Measurements from ENCODE around the gene UCMA. TPM values are rescaled to one million over a fixed set of nuclear protein-coding genes. Genes with fewer than 3 reads are reported as not detected.
A peak's percentile ranks its signal among the peaks of the same experiment; 100 is the strongest.
"Not testable (repeated sequence)": the region's sequence is repeated elsewhere in the genome, so short reads cannot be mapped to it uniquely, and the experiment has no call there.

UCMA gene
- not detected for polyA plus RNA-seq (2012; ENCODE audit: missing spikeins)

- TF ChIP-seq POLR2A (IDR thresholded peaks at IDR 0.05; ENCODE audit: low read depth, low read length) (no peak), POLR2AphosphoS5 (IDR thresholded peaks at IDR 0.05; ENCODE audit: low read depth, low read length) (no peak), TAF1 (IDR thresholded peaks at IDR 0.05; ENCODE audit: borderline replicate concordance, low read depth, low read length) (no peak)
- no peak for FAIRE-seq
- no peak for DNase-seq (ENCODE audit: insufficient read length)
Measured at GRCh38 chr10:13234172-13234571, at the start of gene UCMA. Gene UCMA (minus strand): TSS chr10:13234374. CDS start chr10:13234258, 116 bp downstream.

DNA sequence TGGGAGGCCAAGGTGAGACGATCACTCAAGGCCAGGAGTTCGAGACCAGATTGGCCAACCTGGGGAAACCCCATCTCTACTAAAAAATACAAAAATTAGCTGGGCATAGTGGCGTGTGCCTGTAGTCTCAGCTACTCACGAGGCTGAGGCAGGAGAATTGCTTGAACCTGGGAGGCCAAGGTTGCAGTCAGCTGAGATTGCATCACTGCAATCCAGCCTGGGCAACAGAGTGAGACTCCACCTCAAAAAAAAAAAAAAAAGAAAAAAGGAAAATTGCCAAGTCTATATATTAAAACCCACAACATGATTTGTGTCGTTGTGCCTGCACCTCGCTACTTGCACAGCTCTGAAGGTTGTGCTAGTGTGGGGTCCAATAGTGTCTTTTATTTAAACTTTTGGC is 48.2 kb upstream of the UCMA start:
- not testable (repeated sequence) for DNase-seq (ENCODE audit: insufficient read length); FAIRE-seq

DNA sequence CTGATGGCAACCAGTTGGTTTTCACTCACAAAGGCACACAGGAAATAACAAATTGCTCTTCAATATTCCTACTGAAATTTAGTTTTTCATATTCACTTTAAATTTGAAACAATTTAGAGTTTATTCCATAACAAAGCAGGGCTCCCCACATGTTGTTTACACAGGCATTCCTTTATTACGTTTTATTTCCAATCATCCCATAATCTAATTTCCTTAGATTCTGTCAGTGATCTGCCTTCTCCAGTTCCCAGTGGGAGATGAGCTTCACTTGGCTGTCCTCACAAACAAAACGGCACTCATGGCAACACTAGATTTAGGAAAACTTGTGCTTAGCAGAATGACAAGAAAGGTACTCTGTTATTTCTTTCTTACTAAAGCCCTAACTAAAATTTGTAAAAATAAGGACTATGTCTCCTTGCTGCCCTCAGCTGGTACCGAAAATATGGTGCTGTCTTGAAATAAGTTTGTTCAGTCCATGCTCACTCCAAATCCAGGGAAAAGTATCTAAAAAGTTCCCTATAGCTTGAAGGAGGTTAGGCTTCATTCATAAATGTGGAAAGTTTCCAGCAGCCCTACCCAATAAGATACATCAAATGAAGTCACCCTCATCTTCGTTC is 42.7 kb upstream of the UCMA start:
- FAIRE-seq = no peak

DNA sequence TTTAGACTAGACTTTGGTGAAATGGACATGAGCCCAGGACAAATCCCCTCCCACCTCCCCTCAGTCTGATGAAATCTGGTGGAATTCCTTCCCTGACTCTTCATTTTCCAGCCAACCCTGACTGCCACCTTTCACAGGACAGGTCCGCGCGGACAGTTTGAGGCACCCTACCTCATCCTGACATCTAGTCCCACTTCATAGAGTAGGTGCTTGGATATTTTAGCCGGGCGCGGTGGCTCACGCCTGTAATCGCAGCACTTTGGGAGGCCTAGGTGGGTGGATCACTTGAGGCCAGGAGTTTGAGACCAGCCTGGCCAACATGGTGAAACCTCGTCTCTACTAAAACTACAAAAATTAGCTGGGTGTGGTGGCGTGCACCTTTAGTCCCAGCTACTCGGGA is 42.0 kb upstream of the UCMA start:
- FAIRE-seq; DNase-seq (ENCODE audit: insufficient read length): not testable (repeated sequence)

More for the DNA sequence above, 42.7 kb upstream of the UCMA start:
- DNase-seq (ENCODE audit: insufficient read length) = no peak
- TF ChIP-seq TAF1 (IDR thresholded peaks at IDR 0.05; ENCODE audit: borderline replicate concordance, low read depth, low read length) (no peak), POLR2AphosphoS5 (IDR thresholded peaks at IDR 0.05; ENCODE audit: low read depth, low read length) (no peak), POLR2A (IDR thresholded peaks at IDR 0.05; ENCODE audit: low read depth, low read length) (no peak)

DNA sequence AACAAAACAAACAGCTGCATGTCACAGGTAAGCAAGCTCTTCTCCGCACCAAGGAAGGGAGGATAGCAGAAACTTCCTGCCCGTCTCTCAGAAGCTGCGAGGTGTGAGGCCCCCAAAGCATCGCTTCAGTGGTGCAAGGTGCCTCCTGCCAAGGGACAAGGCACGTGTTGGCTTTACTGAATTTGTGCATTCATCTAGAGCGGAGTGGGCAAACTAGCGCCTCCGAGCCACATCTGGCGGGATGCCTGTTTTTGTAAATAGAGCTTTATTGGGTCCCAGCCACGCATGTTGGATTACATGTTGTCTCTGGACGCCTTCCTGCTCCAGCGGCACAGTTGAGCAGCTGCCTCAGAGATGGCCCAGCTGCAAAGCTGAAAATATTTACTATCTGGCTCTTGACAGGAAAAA is 38.0 kb upstream of the UCMA start:
- DNase-seq (ENCODE audit: insufficient read length) (no peak), FAIRE-seq (no peak)

DNA sequence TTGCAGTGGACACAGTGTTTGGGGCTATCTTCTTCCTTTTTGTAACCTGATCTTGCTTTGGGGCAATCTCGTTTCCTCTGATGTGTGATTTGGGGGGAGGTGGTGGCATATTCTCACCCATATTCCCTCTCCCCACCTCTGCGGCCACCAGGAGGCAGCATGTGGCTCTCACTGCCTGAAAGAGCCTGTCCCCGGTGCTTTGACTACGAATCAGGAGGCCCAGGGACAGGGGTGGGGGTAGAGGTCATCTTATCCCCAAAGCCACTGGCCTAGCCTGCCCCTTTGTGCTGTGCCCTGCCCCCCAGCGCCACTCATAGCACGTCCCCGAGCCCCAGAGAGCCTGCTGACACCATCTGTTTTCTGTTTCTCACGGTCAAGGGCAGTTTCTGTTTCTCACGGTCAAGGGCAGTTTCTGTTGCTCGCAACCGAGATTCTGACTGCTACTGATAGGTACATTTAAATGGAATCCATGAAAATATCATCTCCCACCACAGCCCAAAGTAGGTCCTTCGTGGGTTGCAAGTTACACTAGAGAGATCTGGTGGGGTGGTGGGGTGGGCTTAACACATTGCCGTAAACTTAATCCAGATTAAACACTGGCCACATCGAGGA is 37.5 kb upstream of the UCMA start:
- FAIRE-seq = no peak
- peak; percentile 41 for DNase-seq (ENCODE audit: insufficient read length)
- TF ChIP-seq POLR2A (IDR thresholded peaks at IDR 0.05; ENCODE audit: low read depth, low read length) = no peak
- TF ChIP-seq TAF1 (IDR thresholded peaks at IDR 0.05; ENCODE audit: borderline replicate concordance, low read depth, low read length) = no peak
- no peak for TF ChIP-seq POLR2AphosphoS5 (IDR thresholded peaks at IDR 0.05; ENCODE audit: low read depth, low read length)

More for the DNA sequence above, 38.0 kb upstream of the UCMA start:
- TF ChIP-seq POLR2A (IDR thresholded peaks at IDR 0.05; ENCODE audit: low read depth, low read length) (no peak), TAF1 (IDR thresholded peaks at IDR 0.05; ENCODE audit: borderline replicate concordance, low read depth, low read length) (no peak), POLR2AphosphoS5 (IDR thresholded peaks at IDR 0.05; ENCODE audit: low read depth, low read length) (no peak)

DNA sequence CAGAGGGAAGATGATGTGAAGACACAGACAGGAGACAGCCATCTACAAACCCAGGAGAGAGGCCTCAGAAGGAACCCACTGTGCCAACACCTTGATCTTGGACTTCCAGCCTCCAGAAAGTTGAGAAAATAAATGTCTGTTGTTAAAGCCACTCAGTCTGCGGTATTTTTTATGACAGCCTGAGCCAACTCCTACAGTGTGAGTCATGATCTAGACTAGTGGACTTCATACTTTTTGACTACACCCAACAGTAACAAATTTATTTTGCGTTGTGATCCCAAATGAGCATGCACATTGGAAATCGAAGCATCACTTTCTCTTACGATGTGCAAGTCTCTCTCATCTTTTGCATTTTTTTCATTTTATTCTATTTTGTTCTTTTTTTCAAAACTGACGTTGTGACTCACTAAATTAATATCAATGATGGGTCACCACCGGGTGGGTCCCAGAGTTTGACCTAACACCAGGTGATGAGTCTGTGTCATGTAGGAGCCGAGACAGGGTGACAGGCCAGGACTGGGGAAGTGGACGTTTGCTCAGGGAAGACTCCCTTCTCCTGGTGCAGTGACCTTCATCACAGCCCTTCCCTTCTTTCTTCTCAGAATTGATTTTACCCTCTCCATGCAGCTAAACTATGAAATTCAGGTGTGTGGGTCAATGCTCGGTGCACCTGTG is 36.8 kb upstream of the UCMA start:
- DNase-seq (ENCODE audit: insufficient read length) = no peak
- no peak for TF ChIP-seq POLR2AphosphoS5 (IDR thresholded peaks at IDR 0.05; ENCODE audit: low read depth, low read length)
- TF ChIP-seq TAF1 (IDR thresholded peaks at IDR 0.05; ENCODE audit: borderline replicate concordance, low read depth, low read length) = no peak
- TF ChIP-seq POLR2A (IDR thresholded peaks at IDR 0.05; ENCODE audit: low read depth, low read length) = no peak
- no peak for FAIRE-seq

GRCh38 chr10:13268841-13269240 is 34.7 kb upstream of the UCMA start:
- TF ChIP-seq POLR2A (IDR thresholded peaks at IDR 0.05; ENCODE audit: low read depth, low read length) = no peak
- no peak for TF ChIP-seq POLR2AphosphoS5 (IDR thresholded peaks at IDR 0.05; ENCODE audit: low read depth, low read length)
- no peak for TF ChIP-seq TAF1 (IDR thresholded peaks at IDR 0.05; ENCODE audit: borderline replicate concordance, low read depth, low read length)
- FAIRE-seq (no peak), DNase-seq (ENCODE audit: insufficient read length) (no peak)

- no peak for TF ChIP-seq POLR2A (IDR thresholded peaks at IDR 0.05; ENCODE audit: low read depth, low read length)
- TF ChIP-seq POLR2AphosphoS5 (IDR thresholded peaks at IDR 0.05; ENCODE audit: low read depth, low read length) = no peak
- TF ChIP-seq TAF1 (IDR thresholded peaks at IDR 0.05; ENCODE audit: borderline replicate concordance, low read depth, low read length) = no peak
- FAIRE-seq (no peak), DNase-seq (ENCODE audit: insufficient read length) (no peak)
Measured at GRCh38 chr10:13268310-13268709, 34.1 kb upstream of the UCMA start.

DNA sequence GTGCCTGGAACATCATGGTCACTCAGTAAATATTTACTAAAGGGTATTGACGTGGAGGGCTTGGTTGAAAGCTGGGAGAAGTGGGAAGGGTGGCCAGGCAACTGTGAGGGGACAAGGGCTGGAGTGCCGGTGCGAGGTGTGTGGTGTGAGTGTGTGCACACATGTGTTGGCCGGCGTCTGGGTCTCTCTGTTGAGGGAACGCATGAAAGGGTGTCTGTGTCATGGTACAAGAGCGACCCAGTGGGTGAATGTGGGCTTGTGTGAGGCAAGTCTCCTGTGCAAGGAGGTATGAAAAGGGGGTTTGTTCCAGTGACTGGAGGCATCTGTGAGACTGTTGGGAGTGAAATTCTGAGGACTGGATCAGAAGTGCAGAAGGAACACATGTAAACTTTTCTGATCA is 29.4 kb upstream of the UCMA start:
- DNase-seq (ENCODE audit: insufficient read length) (no peak), FAIRE-seq (no peak)
- TF ChIP-seq TAF1 (IDR thresholded peaks at IDR 0.05; ENCODE audit: borderline replicate concordance, low read depth, low read length) = no peak
- TF ChIP-seq POLR2A (IDR thresholded peaks at IDR 0.05; ENCODE audit: low read depth, low read length) = no peak
- TF ChIP-seq POLR2AphosphoS5 (IDR thresholded peaks at IDR 0.05; ENCODE audit: low read depth, low read length) = no peak

DNA sequence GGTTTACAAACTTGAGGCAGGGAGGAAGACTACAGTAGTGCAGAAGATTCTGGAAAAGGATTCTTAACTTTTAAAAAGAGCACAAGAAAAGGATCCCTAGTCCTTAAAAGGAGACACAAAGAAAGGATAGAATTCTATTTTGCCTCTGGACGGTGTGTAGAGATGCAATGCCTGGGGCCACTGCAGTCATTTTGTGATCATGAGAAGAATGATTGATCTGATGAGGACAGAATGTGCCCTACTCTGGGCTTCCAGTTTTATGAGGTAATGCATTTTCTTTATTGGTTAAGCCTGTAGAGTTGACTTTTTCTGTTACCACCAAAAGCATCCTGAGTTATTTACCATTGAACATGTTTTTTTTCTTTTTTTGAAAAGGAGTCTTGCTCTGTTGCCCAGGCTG is 28.3 kb upstream of the UCMA start:
- no peak for FAIRE-seq
- no peak for DNase-seq (ENCODE audit: insufficient read length)
- TF ChIP-seq POLR2A (IDR thresholded peaks at IDR 0.05; ENCODE audit: low read depth, low read length) (no peak), TAF1 (IDR thresholded peaks at IDR 0.05; ENCODE audit: borderline replicate concordance, low read depth, low read length) (no peak), POLR2AphosphoS5 (IDR thresholded peaks at IDR 0.05; ENCODE audit: low read depth, low read length) (no peak)

DNA sequence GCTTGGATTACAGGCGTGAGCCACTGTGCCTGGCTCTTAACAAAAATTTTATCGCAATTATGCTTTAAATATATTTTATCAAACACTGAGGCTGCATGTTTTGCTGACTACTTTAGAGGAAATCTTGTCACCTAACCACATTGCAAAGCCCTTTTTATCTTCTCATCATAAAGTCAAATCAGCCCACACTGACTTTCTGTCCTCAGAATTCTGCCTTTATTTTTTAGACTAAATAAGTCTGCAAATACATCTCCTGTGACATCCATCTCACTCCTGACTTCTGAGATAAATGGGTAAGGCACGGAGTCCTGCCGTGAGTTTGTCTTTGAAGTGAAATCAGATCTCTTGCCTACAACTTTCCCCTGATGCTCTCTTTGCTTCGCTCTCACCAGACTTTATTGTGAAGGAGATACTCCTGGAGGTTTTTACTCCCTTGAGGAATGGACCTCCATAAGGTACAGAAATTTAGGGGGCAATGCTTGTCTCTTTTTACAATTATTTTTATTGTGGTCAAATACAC is 23.5 kb upstream of the UCMA start:
- FAIRE-seq (no peak), DNase-seq (ENCODE audit: insufficient read length) (no peak)
- TF ChIP-seq TAF1 (IDR thresholded peaks at IDR 0.05; ENCODE audit: borderline replicate concordance, low read depth, low read length) = no peak
- no peak for TF ChIP-seq POLR2AphosphoS5 (IDR thresholded peaks at IDR 0.05; ENCODE audit: low read depth, low read length)
- TF ChIP-seq POLR2A (IDR thresholded peaks at IDR 0.05; ENCODE audit: low read depth, low read length) = no peak
